ENCODE measurements around the gene NIT2.

DNA sequence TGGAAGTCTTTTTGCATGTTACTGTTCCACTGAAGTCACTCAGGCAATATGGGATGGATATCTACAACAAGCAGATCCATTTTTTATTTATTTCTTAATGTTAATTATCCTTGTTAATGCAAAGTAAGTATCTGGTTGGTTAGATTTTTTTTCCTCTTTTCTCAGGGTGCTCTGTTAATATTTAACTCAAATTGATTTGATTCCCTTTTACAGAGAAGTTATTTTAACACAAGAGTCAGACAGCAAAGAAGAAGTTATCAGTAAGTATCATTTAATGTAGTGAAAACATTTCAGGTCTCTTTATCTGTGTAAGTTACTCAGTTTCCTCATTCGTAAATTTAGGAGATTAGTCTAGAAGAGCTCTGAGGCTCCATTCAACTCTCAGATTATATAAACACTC is 39.5 kb upstream of the NIT2 start:
- TF ChIP-seq, protein P1, sequence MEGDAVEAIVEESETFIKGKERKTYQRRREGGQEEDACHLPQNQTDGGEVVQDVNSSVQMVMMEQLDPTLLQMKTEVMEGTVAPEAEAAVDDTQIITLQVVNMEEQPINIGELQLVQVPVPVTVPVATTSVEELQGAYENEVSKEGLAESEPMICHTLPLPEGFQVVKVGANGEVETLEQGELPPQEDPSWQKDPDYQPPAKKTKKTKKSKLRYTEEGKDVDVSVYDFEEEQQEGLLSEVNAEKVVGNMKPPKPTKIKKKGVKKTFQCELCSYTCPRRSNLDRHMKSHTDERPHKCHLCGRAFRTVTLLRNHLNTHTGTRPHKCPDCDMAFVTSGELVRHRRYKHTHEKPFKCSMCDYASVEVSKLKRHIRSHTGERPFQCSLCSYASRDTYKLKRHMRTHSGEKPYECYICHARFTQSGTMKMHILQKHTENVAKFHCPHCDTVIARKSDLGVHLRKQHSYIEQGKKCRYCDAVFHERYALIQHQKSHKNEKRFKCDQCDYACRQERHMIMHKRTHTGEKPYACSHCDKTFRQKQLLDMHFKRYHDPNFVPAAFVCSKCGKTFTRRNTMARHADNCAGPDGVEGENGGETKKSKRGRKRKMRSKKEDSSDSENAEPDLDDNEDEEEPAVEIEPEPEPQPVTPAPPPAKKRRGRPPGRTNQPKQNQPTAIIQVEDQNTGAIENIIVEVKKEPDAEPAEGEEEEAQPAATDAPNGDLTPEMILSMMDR (IDR thresholded peaks at IDR 0.05), result no peak
- TF ChIP-seq POLR2A (IDR thresholded peaks at IDR 0.05), result no peak
